HCT116 (cell line): ENCODE measurements around the gene HSPG2. TPM values are rescaled to one million over a fixed set of nuclear protein-coding genes. Genes with fewer than 3 reads are reported as not detected.

Experiments used
- ATAC-seq: fragments of 200-7000 bp; cut with Tn5 transposase; 2 replicates; pipeline ENCODE4 v1.9.1; 2020; ENCODE audit warnings: mild to moderate bottlenecking, moderate library complexity
- BruUV-seq: library from RNA; stranded (reverse); fragments of 400-500 nt; replicated peaks from 2 replicates; lab custom pipeline; 2021; lab: Mats Ljungman, UMichigan
- CTCF ChIA-PET: fragments of 300-600 bp; sonication (Branson Sonifier 250); formaldehyde crosslinking; loops from one replicate; lab custom pipeline; 2021; ENCODE audit warnings: antibody characterized with exemption; lab: Charles Lee
- POLR2A ChIA-PET: fragments of 300-600, 350-600 bp; sonication (Branson Sonifier 250); formaldehyde crosslinking; loops from one replicate; lab custom pipeline; 2021; ENCODE audit warnings: antibody characterized with exemption; lab: Charles Lee
- RAD21 ChIA-PET, 2 experiments: fragments of 300-600 bp; sonication (Branson Sonifier 250); formaldehyde crosslinking; loops; one replicate each; lab custom pipeline; 2023; ENCODE audit warnings: low total read pairs in 2 of 2; ENCODE audit not compliant: uncharacterized antibody in 2 of 2, unreplicated experiment in 2 of 2, low non-redundant PET in 1 of 2; lab: Charles Lee
- DNase-seq: peaks from one replicate; pipeline ENCODE4 v3.0.0-alpha.2; 2010; ENCODE audit warnings: low read depth, low spot score
- H2AFZ ChIP-seq: fragments of 200-600 bp; shearing (Covaris generic), sonication (generic); 2 replicates; pipeline ENCODE4 v1.6.1; 2017; ENCODE audit warnings: low read depth, mixed run types, mixed read lengths, antibody characterized with exemption, low read length; ENCODE audit not compliant: poor library complexity, severe bottlenecking
- H3K27ac ChIP-seq: 2 replicates; pipeline ENCODE4 v1.5.1; 2012; ENCODE audit warnings: low read depth, low read length
- H3K27me3 ChIP-seq: fragments of 200-600 bp; sonication (generic); 2 replicates; pipeline ENCODE4 v1.6.1; 2016; ENCODE audit warnings: mixed run types, low read length, mixed read lengths; ENCODE audit not compliant: insufficient read depth
- H3K36me3 ChIP-seq, 2 experiments: fragments of 200-500 bp in 1 of 2; fragments of 200-600 bp in 1 of 2; sonication (Bioruptor generic) in 1 of 2; sonication (generic) in 1 of 2; 2 replicates each; pipeline versions ENCODE4 v1.5.1 to v1.6.1; 2014 to 2016; ENCODE audit warnings: low read length in 2 of 2, inconsistent platforms in 1 of 2, mixed read lengths in 1 of 2, mixed run types in 1 of 2; ENCODE audit not compliant: insufficient read depth in 2 of 2, control insufficient read depth in 1 of 2
- H3K4me1 ChIP-seq, 2 experiments: fragments of 200-600 bp in 1 of 2; sonication (generic) in 1 of 2; 2 replicates each; pipeline versions ENCODE4 v1.5.1 to v1.6.1; 2012 to 2017; ENCODE audit warnings: low read length in 2 of 2, inconsistent platforms in 1 of 2, mild to moderate bottlenecking in 1 of 2, mixed read lengths in 1 of 2, mixed run types in 1 of 2, moderate library complexity in 1 of 2; ENCODE audit not compliant: insufficient read depth in 2 of 2, control insufficient read depth in 1 of 2
- H3K4me2 ChIP-seq: fragments of 200-600 bp; sonication (generic); 2 replicates; pipeline ENCODE4 v1.6.1; 2017; ENCODE audit warnings: mixed run types, low read length, mixed read lengths
- H3K4me3 ChIP-seq, 2 experiments: fragments of 200-600 bp in 1 of 2; sonication (generic) in 1 of 2; replicated peaks in 1 of 2; 2 replicates each; pipeline ENCODE4 v1.5.1; 2011 to 2016; ENCODE audit warnings: low read length in 2 of 2, control low read depth in 1 of 2, low read depth in 1 of 2, mild to moderate bottlenecking in 1 of 2, mixed read lengths in 1 of 2, mixed run types in 1 of 2
- H3K79me2 ChIP-seq: fragments of 200-600 bp; sonication (generic); 2 replicates; pipeline ENCODE4 v1.6.1; 2017; ENCODE audit warnings: mild to moderate bottlenecking, mixed run types, low read length, moderate library complexity, mixed read lengths; ENCODE audit not compliant: insufficient read depth
- H3K9ac ChIP-seq: fragments of 200-600 bp; sonication (generic); 2 replicates; pipeline ENCODE4 v1.6.1; 2016; ENCODE audit warnings: low read length, mixed read lengths
- H3K9me2 ChIP-seq: fragments of 200-600 bp; sonication (generic), shearing (Covaris generic); 2 replicates; pipeline ENCODE4 v1.6.1; 2017; ENCODE audit warnings: mixed run types, mild to moderate bottlenecking, moderate library complexity; ENCODE audit not compliant: insufficient read depth
- H3K9me3 ChIP-seq, 2 experiments: fragments of 200-500 bp in 1 of 2; fragments of 200-600 bp in 1 of 2; sonication (Bioruptor generic) in 1 of 2; sonication (generic) in 1 of 2; 2 replicates each; pipeline ENCODE4 v1.6.1; 2014 to 2017; ENCODE audit warnings: low read length in 2 of 2, mixed read lengths in 2 of 2, inconsistent platforms in 1 of 2, low read depth in 1 of 2, mild to moderate bottlenecking in 1 of 2, mixed run types in 1 of 2, moderate library complexity in 1 of 2; ENCODE audit not compliant: control insufficient read depth in 1 of 2, insufficient read depth in 1 of 2
- H4K20me1 ChIP-seq: fragments of 200-600 bp; sonication (generic), shearing (Covaris generic); 2 replicates; pipeline ENCODE4 v1.6.1; 2017; ENCODE audit warnings: mixed run types, mild to moderate bottlenecking, moderate library complexity; ENCODE audit not compliant: insufficient read depth
- EGR1 ChIP-seq: IDR thresholded peaks from 2 replicates; pipeline ENCODE4 v1.6.1; 2012; ENCODE audit warnings: low read depth
- EZH2 ChIP-seq: fragments of 200-600 bp; sonication (generic); IDR thresholded peaks from 2 replicates; pipeline ENCODE4 v1.6.1; 2017; ENCODE audit warnings: antibody characterized with exemption, mixed run types
- RAD21 ChIP-seq: IDR thresholded peaks from 2 replicates; pipeline ENCODE4 v1.6.1; 2012; ENCODE audit warnings: low read depth, mild to moderate bottlenecking
- SIN3A ChIP-seq: IDR thresholded peaks from 2 replicates; pipeline ENCODE4 v1.6.1; 2012; ENCODE audit warnings: low read depth
- SP1 ChIP-seq: IDR thresholded peaks from 2 replicates; pipeline ENCODE4 v1.6.1; 2012; ENCODE audit warnings: low read depth
- SRF ChIP-seq: IDR thresholded peaks from 2 replicates; pipeline ENCODE4 v1.6.1; 2012; ENCODE audit warnings: low read depth
- ZBTB33 ChIP-seq: IDR thresholded peaks from 2 replicates; pipeline ENCODE4 v1.6.1; 2011; ENCODE audit warnings: mild to moderate bottlenecking, low read length, moderate library complexity; ENCODE audit not compliant: insufficient replicate concordance; ENCODE audit errors: extremely low read depth
- ZFX ChIP-seq: fragments of 450-650 bp; IDR thresholded peaks from 2 replicates; pipeline ENCODE4 v1.6.1; 2017
- ZNF274 ChIP-seq: fragments of 200-500 bp; sonication (Bioruptor generic); IDR thresholded peaks from 2 replicates; pipeline ENCODE4 v1.6.1; 2014; ENCODE audit warnings: mild to moderate bottlenecking, low read depth, low read length, inconsistent platforms
- intact Hi-C: fragments of 100-400 bp; cut with micrococcal nuclease; formaldehyde crosslinking; loops from 2 replicates; pipeline ENCODE4 v1.10.0; 2022
- total RNA-seq: library from RNA; stranded (reverse); gene quantifications from one replicate; pipeline ENCODE4 v1.2.1, GENCODE V29; 2021; ENCODE audit not compliant: unreplicated experiment
- TF ChIP-seq, protein P1 (sequence below): IDR thresholded peaks from 2 replicates; pipeline ENCODE4 v1.6.1; 2012; ENCODE audit warnings: low read depth

Gene HSPG2
- total RNA-seq, 1 experiment from 2014 or later: 55.7 TPM

GRCh38 chr1:21870611-21871010 lies 66.5 kb downstream of the HSPG2 start:
- ChIA-PET RAD21 (no interaction called here), POLR2A (no interaction called here), CTCF (no interaction called here)
- no peaks in the 10 kb centered on the region for H3K9me2 ChIP-seq
- H3K9me3 ChIP-seq: no peaks in the 10 kb centered on the region
- no TSS peak for BruUV-seq
- no peaks in the 10 kb centered on the region; a peak in 1 of 4 replicates for H3K36me3 ChIP-seq
- ATAC-seq (no peak), DNase-seq (no peak)
- H4K20me1 ChIP-seq: no peaks in the 10 kb centered on the region
- H3K4me2 ChIP-seq: no peak overlapping the region
- H3K27me3 ChIP-seq: no peaks in the 10 kb centered on the region
- no peak overlapping the region for H3K4me3 ChIP-seq
- no peak overlapping the region for H2AFZ ChIP-seq
- intact Hi-C loops: loop anchor here (5.0 kb wide), 1 partner anchor 92 kb away; no protein-coding TSS in a partner anchor
- no peak overlapping the region for H3K27ac ChIP-seq
- no peak overlapping the region for H3K9ac ChIP-seq
- no peaks in the 10 kb centered on the region for H3K79me2 ChIP-seq
- peaks cover 20 to 30% of the 10 kb centered on the region in 2 experiments for H3K4me1 ChIP-seq
- TF ChIP-seq ZBTB33 (no peak), SIN3A (no peak), RAD21 (no peak), ZNF274 (no peak), EGR1 (no peak), ZFX (no peak), SRF (no peak), EZH2 (no peak), SP1 (no peak)
- TF ChIP-seq, protein P1, sequence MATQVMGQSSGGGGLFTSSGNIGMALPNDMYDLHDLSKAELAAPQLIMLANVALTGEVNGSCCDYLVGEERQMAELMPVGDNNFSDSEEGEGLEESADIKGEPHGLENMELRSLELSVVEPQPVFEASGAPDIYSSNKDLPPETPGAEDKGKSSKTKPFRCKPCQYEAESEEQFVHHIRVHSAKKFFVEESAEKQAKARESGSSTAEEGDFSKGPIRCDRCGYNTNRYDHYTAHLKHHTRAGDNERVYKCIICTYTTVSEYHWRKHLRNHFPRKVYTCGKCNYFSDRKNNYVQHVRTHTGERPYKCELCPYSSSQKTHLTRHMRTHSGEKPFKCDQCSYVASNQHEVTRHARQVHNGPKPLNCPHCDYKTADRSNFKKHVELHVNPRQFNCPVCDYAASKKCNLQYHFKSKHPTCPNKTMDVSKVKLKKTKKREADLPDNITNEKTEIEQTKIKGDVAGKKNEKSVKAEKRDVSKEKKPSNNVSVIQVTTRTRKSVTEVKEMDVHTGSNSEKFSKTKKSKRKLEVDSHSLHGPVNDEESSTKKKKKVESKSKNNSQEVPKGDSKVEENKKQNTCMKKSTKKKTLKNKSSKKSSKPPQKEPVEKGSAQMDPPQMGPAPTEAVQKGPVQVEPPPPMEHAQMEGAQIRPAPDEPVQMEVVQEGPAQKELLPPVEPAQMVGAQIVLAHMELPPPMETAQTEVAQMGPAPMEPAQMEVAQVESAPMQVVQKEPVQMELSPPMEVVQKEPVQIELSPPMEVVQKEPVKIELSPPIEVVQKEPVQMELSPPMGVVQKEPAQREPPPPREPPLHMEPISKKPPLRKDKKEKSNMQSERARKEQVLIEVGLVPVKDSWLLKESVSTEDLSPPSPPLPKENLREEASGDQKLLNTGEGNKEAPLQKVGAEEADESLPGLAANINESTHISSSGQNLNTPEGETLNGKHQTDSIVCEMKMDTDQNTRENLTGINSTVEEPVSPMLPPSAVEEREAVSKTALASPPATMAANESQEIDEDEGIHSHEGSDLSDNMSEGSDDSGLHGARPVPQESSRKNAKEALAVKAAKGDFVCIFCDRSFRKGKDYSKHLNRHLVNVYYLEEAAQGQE: no peak
